AG04450 (cell line): ENCODE data around the gene SDCBP2. TPM values are rescaled to one million over a fixed set of nuclear protein-coding genes. Genes with fewer than 3 reads are reported as not detected.

ENCODE experiments used
- CTCF ChIA-PET: fragments of 300-600, 350-600 bp; formaldehyde crosslinking; extraction: SDS; loops from one replicate; lab custom pipeline; 2022; ENCODE audit warnings: antibody characterized with exemption, inconsistent platforms; lab: Charles Lee
- POLR2A ChIA-PET: fragments of 350-600 bp; formaldehyde crosslinking; extraction: SDS; loops from one replicate; lab custom pipeline; 2021; ENCODE audit warnings: antibody characterized with exemption, inconsistent platforms; lab: Yijun Ruan, JAX
- DNase-seq: peaks from one replicate; pipeline ENCODE4 v3.0.0-alpha.2; 2011; ENCODE audit warnings: low read depth, low spot score
- H3K27ac ChIP-seq: one replicate; pipeline ENCODE4 v1.5.1; 2012; ENCODE audit warnings: low read depth, low read length, control low read depth
- H3K27me3 ChIP-seq: one replicate; pipeline ENCODE4 v1.6.0; 2012; ENCODE audit warnings: low read length; ENCODE audit not compliant: control insufficient read depth, insufficient read depth
- H3K4me3 ChIP-seq: 2 replicates; pipeline ENCODE4 v1.5.1; 2011; ENCODE audit warnings: mild to moderate bottlenecking, low read depth, low read length, control low read depth
- H3K9me3 ChIP-seq: 2 replicates; pipeline ENCODE4 v1.5.1; 2012; ENCODE audit warnings: low read length; ENCODE audit not compliant: control insufficient read depth, insufficient read depth
- CTCF ChIP-seq: IDR thresholded peaks from 2 replicates; pipeline ENCODE4 v1.5.1; 2011; ENCODE audit warnings: low read depth, low read length, control low read depth, inconsistent platforms
- polyA plus RNA-seq: library from polyadenylated mRNA; depleted of rRNA; stranded (reverse); fragments of >200 nt; gene quantifications from 2 replicates; pipeline ENCODE4 v1.2.3, GENCODE V29; 2011

SDCBP2 gene
- polyA plus RNA-seq, 1 experiment, result 2.0 TPM

- Histone ChIP-seq H3K9me3 (peaks cover 12% of the 10 kb centered on the region), H3K27ac (no peak overlapping the region), H3K4me3 (no peak overlapping the region), H3K27me3 (no peaks in the 10 kb centered on the region)
- CTCF ChIA-PET, result interaction anchor here (1.1 to 2.3 kb wide), 5 partner anchors 9 to 456 kb away, joined by 3 to 11 read pairs (median 4); no protein-coding TSS in a partner anchor
- no peak for TF ChIP-seq CTCF
- POLR2A ChIA-PET, result no interaction called here
- no peak for DNase-seq
Observed at GRCh38 chr20:1320902-1321653, 7.9 kb downstream of the SDCBP2 start.

- ChIA-PET CTCF (no interaction called here), POLR2A (no interaction called here)
- H3K9me3 ChIP-seq, result peaks cover 12% of the 10 kb centered on the region
- no peak for TF ChIP-seq CTCF
- H3K4me3 ChIP-seq, result no peak overlapping the region
- H3K27ac ChIP-seq, result no peak overlapping the region
- no peaks in the 10 kb centered on the region for H3K27me3 ChIP-seq
- no peak for DNase-seq
Observed at GRCh38 chr20:1320016-1320415, 8.9 kb downstream of the SDCBP2 start.

- DNase-seq, result no peak
- H3K27ac ChIP-seq, result peak overlapping the region; percentile 22
- H3K4me3 ChIP-seq, result no peak overlapping the region
- no peaks in the 10 kb centered on the region for H3K27me3 ChIP-seq
- H3K9me3 ChIP-seq, result peaks cover 12% of the 10 kb centered on the region
- TF ChIP-seq CTCF, result no peak
- POLR2A ChIA-PET, result no interaction called here
- CTCF ChIA-PET, result interaction anchor here (1.0 kb wide), 1 partner anchor 147 kb away, joined by 3 read pairs; the partner anchor contains the start of gene NSFL1C
Observed at GRCh38 chr20:1319462-1319861, 9.5 kb downstream of the SDCBP2 start.

GRCh38 chr20:1319051-1319450 is 9.9 kb downstream of the SDCBP2 start:
- TF ChIP-seq CTCF, result no peak
- Histone ChIP-seq H3K4me3 (no peak overlapping the region), H3K9me3 (peaks cover 12% of the 10 kb centered on the region), H3K27ac (peak overlapping the region; percentile 22), H3K27me3 (no peaks in the 10 kb centered on the region)
- POLR2A ChIA-PET, result no interaction called here
- CTCF ChIA-PET, result interaction anchor here (1.0 kb wide), 1 partner anchor 147 kb away, joined by 3 read pairs; the partner anchor contains the start of gene NSFL1C
- no peak for DNase-seq

- no peaks in the 10 kb centered on the region for H3K27me3 ChIP-seq
- no peak for DNase-seq
- CTCF ChIA-PET, result interaction anchor here (1.1 to 2.0 kb wide), 2 partner anchors 119 to 123 kb away, joined by 4 to 7 read pairs; no protein-coding TSS in a partner anchor
- POLR2A ChIA-PET, result no interaction called here
- no peak overlapping the region for H3K27ac ChIP-seq
- no peak overlapping the region for H3K4me3 ChIP-seq
- TF ChIP-seq CTCF, result no peak
- H3K9me3 ChIP-seq, result peaks cover 18% of the 10 kb centered on the region
Observed at GRCh38 chr20:1317545-1318255, 11.2 kb downstream of the SDCBP2 start.
